ENCODE results near the gene PTPRG. TPM values are rescaled to one million over a fixed set of nuclear protein-coding genes. Genes with fewer than 3 reads are reported as not detected.

PTPRG gene
- polyA plus RNA-seq, 3 donors: not detected

GRCh38 chr3:61602466-61602865 is 41.1 kb downstream of the PTPRG start:
- intact Hi-C loops (cut with micrococcal nuclease): no loop called here
- no peak overlapping the region for H3K9ac ChIP-seq (ENCODE audit: insufficient read depth, low read length, poor library complexity, severe bottlenecking)

GRCh38 chr3:61605589-61606175 is 44.3 kb downstream of the PTPRG start:
- Histone ChIP-seq H3K4me2 (replicated peaks; ENCODE audit: extremely low read depth, low read length, poor library complexity, severe bottlenecking) (no peak overlapping the region), H3K9ac (ENCODE audit: insufficient read depth, low read length, poor library complexity, severe bottlenecking) (no peak overlapping the region), H3K4me1 (ENCODE audit: control insufficient read depth in 1 of 2, insufficient read depth in 2 of 2, low read length in 2 of 2) (no peaks in the 10 kb centered on the region), H3K36me3 (replicated peaks in 1 of 2; ENCODE audit: control insufficient read depth in 1 of 2, insufficient read depth in 2 of 2, low read length in 2 of 2) (no peaks in the 10 kb centered on the region), H3K4me3 (replicated peaks in 1 of 3; ENCODE audit: low read depth in 2 of 3, low read length in 3 of 3) (no peak overlapping the region), H3K27me3 (ENCODE audit: control insufficient read depth in 2 of 2, insufficient read depth in 2 of 2, low read length in 2 of 2) (no peaks in the 10 kb centered on the region), H3K27ac (ENCODE audit: low read depth in 1 of 2, low read length in 2 of 2) (no peak overlapping the region), H2AFZ (ENCODE audit: insufficient read depth, low read depth, low read length, poor library complexity, severe bottlenecking) (no peak overlapping the region), H3K79me2 (ENCODE audit: insufficient read depth, low read length) (no peaks in the 10 kb centered on the region), H4K20me1 (ENCODE audit: insufficient read depth, low read length) (no peaks in the 10 kb centered on the region), H3K9me3 (replicated peaks in 1 of 2; ENCODE audit: control insufficient read depth in 1 of 2, insufficient read depth in 1 of 2, low read length in 2 of 2) (peaks cover 4 to 20% of the 10 kb centered on the region in 2 donors)
- WGBS (ENCODE audit: insufficient coverage): no CpG with 5 or more reads among the region's 4 CpGs
- no peak for DNase-seq
- Mint-ChIP-seq H3K27ac (no peak overlapping the region), H3K4me1 (no peaks in the 10 kb centered on the region), H3K27me3 (ENCODE audit: low read depth in 3 of 3) (peaks cover 0 to 6% (median 0%) of the 10 kb centered on the region in 3 donors), H3K36me3 (no peaks in the 10 kb centered on the region), H3K9me3 (peaks cover 0 to 18% (median 8%) of the 10 kb centered on the region in 7 donors), H3K4me3 (no peak overlapping the region)
- no peak for TF ChIP-seq CTCF (IDR thresholded peaks at IDR 0.05)
- intact Hi-C loops (cut with micrococcal nuclease): no loop called here

More at GRCh38 chr3:61602466-61602865, 41.1 kb downstream of the PTPRG start:
- peaks cover 0 to 21% of the 10 kb centered on the region in 2 donors for H3K9me3 ChIP-seq (replicated peaks in 1 of 2; ENCODE audit: control insufficient read depth in 1 of 2, insufficient read depth in 1 of 2, low read length in 2 of 2)
- Mint-ChIP-seq H3K27ac (no peak overlapping the region), H3K9me3 (peaks cover 0 to 17% (median 9%) of the 10 kb centered on the region in 7 donors), H3K36me3 (no peaks in the 10 kb centered on the region), H3K4me3 (no peak overlapping the region), H3K27me3 (ENCODE audit: low read depth in 3 of 3) (peaks cover 0 to 5% (median 0%) of the 10 kb centered on the region in 3 donors), H3K4me1 (no peaks in the 10 kb centered on the region)
- no peaks in the 10 kb centered on the region for H3K36me3 ChIP-seq (replicated peaks in 1 of 2; ENCODE audit: control insufficient read depth in 1 of 2, insufficient read depth in 2 of 2, low read length in 2 of 2)
- TF ChIP-seq CTCF (IDR thresholded peaks at IDR 0.05): no peak
- no peaks in the 10 kb centered on the region for H3K79me2 ChIP-seq (ENCODE audit: insufficient read depth, low read length)
- H3K27ac ChIP-seq (ENCODE audit: low read depth in 1 of 2, low read length in 2 of 2): no peak overlapping the region
- no peaks in the 10 kb centered on the region for H3K27me3 ChIP-seq (ENCODE audit: control insufficient read depth in 2 of 2, insufficient read depth in 2 of 2, low read length in 2 of 2)
- H3K4me1 ChIP-seq (ENCODE audit: control insufficient read depth in 1 of 2, insufficient read depth in 2 of 2, low read length in 2 of 2): no peaks in the 10 kb centered on the region
- no peak for DNase-seq
- H4K20me1 ChIP-seq (ENCODE audit: insufficient read depth, low read length): no peaks in the 10 kb centered on the region
- H3K4me3 ChIP-seq (replicated peaks in 1 of 3; ENCODE audit: low read depth in 2 of 3, low read length in 3 of 3): no peak overlapping the region
- no peak overlapping the region for H2AFZ ChIP-seq (ENCODE audit: insufficient read depth, low read depth, low read length, poor library complexity, severe bottlenecking)
- WGBS (ENCODE audit: insufficient coverage): no CpG with 5 or more reads among the region's 3 CpGs
- no peak overlapping the region for H3K4me2 ChIP-seq (replicated peaks; ENCODE audit: extremely low read depth, low read length, poor library complexity, severe bottlenecking)
